ENCODE measurements around the gene TUBB2B.

TUBB2B gene

DNA sequence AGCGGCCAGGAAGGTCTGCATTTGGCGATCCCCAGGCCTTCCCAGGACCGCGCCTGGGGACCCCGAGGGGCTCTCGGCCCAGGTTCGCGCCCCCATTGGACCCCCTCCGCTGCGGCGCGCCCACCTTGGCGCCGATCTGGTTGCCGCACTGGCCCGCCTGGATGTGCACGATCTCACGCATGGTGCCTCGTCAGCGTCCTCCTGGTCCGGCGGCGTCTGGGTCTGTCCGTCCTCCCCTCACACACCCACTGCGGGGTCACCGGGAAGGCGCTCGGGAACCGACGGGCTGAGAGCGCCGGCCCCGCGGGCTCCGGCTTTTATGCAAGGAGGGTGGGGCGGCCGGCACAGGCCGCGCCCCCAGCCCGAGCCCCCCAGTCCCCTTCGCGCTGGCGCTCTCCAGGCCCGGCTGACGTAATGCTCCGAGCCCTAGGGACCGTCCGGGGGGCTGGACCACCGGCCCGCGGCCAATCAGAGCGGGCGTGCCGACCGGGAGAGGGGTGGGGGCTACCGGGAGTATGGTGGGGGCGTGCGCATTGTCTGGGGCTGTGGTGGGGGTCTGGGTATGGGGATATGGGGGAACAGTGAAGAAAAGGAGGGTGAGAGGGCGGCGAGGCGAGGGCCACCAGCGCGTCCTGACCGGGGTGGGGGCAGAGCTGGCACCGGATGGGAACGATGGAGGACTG, at the start of gene TUBB2B:
Gene TUBB2B (minus strand): TSS at position 291 of the 683 bp plus-strand sequence. CDS start 110 bp downstream, at position 181.
- peak; percentile 77 for DNase-seq

DNA sequence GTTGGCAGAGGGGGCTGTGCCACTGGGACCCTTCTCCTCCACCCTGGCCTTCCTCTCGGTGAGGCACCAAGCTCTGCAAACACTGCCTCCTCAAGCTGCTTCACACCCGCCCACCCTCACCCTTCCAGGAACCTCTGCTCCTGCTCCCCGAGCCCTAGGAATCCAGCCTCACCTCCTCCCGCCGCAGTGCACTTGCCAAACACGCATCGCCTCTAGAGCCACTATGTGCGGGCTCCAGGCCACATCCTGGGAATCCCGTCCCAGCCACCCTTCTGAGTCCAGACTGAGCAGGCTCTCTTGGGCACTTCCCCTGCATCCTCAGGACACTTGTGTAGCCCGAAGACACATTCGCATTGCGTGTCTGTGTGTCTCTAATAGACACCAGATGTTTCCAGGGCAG, 49.8 kb upstream of the TUBB2B start:
- DNase-seq, result no peak

DNA sequence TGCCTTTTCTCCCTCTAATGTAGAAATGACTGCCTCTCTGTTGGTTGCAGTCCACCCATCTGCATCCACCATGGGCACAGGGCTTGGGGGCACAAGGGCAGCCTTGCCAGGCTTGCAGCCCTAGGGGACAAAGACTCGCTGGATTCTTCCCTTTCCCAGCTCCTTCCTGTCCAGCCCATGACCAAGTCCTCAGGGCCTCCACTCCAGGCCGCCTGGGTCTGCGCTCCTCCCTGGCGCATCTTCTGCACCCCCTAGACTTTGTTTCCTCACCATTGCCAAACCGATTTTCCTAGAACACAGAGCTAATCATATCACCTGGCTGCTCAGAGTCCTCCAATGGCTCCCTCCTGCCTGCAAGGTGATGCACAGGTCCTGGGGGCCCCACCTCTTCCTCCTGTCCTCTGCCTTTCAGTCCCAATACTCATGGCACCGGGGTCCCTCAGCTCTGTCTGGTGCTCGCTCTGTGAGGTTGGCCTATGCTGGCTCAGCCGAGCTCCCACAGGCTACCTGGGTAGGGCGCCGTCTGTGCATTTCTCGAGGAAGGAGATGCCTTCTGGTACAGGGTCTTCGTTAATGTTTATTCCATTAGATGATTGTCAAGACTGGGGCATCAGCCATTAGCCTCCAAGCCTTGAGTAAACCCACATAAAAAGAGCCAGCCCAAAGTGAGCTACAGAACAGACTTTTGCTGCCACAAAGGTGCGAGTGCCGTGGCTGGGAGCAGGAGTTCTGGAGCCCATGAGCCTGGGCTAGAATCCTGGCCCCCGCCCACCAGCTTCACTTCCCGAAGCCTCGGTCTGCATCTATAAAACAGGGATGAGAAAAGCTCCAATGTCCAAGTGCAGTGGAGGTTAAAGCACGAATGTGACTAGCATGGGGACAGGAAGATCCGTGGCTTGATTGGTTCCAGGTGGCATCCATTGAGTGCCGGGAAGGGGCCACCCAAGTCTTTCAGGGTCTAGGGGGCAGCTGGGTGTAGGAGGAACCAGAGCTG, 49.0 kb upstream of the TUBB2B start:
- no peak for DNase-seq

DNA sequence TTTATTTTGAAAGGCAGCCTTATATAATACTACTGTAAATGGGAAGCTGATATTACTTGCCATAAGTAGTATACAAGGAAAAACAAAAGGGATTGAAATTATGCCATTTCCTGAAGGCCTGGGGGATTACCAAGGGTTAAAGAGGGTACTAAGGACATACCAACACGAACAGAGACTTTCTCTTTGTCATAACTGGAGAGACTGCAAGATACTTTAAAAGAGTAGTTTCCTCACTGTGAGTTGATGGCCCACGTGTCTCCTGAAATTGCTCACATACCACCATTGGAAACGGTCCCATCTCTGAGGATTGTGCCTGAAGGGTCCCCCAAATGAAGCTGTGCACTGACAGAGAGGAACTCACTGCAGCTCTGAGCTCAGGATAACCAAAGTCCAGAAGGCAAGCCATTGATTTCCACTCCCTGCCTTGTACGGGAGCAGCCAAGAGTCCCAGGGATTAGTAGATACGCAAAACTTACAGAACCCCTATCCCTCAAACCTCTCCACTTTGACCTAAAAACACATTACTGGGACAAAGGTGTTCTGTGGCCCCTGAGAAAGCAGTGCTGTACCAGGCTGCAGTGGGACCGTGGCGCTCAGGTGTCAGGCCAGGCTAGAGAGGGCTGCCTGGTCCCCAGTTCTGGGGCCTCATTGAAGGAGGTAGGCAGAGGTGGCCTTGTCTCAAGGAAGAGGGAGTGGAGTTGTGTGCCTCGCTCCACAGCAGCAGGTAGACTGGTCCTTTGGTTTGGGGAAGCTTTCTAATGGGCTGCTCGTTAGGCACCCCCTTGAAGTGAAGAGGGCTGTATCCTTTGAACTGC, 46.5 kb upstream of the TUBB2B start:
- DNase-seq, result no peak

DNA sequence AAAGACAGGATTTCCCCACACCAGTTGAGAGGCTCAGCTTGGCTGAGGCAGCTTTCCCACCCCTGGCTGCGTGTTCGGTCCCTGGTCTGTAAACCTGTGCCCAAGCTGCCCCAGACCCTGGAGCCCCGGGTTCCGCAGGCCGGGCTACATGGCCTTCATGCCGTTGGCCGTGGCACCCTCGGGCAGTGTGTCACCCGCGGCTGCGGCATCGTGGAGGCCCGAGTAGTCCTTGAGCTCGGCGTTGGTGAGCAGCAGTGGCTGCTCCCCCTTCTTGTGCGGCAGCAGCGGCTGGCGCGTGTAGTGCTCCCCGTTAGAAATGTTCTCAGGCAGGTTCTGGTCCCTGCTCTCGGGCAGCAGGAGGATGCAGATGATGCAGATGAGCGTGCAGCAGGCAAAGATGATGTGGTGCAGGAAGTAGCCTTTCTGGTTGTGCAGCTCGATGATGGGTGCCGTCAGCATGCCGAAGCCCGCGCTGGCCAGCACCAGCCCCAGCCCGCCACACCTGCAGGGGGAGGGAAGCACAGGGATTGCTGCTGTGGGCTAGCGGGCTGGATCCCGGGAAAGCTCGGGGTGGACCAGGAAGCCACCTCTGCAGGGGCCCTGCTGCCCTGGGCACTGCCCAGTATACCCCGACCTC, 45.6 kb upstream of the TUBB2B start:
- DNase-seq, result no peak

DNA sequence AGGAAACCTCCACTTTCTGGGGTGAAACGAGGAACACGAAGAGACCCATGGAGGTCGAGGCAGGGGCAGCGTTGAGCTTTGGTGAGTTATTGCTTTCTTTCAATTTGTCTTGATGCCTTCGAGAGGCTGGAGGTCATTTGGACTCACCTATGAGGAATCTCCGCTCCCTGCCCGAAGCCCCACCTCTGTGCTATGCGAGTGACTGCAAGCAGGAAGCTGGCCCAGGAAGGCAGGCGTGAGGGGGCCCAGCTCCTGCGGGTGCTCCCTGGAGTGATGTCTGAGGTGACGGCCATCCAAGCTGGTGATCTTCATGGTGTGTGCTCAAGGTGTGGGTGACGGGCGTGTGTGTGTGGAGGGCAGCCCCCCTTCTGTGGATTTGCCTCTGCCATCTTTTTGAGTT, 44.3 kb upstream of the TUBB2B start:
- no peak for DNase-seq

- DNase-seq, result no peak
Measured at GRCh38 chr6:3270258-3270657, 42.8 kb upstream of the TUBB2B start.

- no peak for DNase-seq
Measured at GRCh38 chr6:3269281-3269975, 42.0 kb upstream of the TUBB2B start.

DNA sequence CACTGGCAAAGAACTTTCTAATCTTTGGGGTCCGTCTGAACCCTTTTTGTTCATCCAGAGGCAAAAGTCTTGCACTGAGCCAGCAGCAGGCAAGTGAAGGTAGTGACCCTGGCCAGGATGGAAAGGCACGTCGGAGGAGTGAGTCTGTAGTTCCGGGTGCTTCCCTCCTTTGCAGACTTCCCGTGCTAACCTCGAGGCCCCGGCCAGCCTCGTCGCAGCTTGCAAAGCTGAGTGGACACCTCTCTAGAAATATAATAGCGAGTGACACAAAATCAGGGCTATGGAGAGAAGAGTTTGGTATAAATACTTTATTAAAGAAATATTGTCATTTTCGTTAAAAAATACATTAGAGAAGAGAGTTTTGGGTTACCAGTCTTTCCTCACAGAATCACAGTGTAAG, 41.2 kb upstream of the TUBB2B start:
- no peak for DNase-seq

GRCh38 chr6:3267162-3267561, 39.7 kb upstream of the TUBB2B start:
- no peak for DNase-seq

GRCh38 chr6:3266170-3266569, 38.7 kb upstream of the TUBB2B start:
- DNase-seq, result no peak

- no peak for DNase-seq
Measured at GRCh38 chr6:3265671-3266070, 38.2 kb upstream of the TUBB2B start.

- DNase-seq, result no peak
Measured at GRCh38 chr6:3264356-3264755, 36.9 kb upstream of the TUBB2B start.

DNA sequence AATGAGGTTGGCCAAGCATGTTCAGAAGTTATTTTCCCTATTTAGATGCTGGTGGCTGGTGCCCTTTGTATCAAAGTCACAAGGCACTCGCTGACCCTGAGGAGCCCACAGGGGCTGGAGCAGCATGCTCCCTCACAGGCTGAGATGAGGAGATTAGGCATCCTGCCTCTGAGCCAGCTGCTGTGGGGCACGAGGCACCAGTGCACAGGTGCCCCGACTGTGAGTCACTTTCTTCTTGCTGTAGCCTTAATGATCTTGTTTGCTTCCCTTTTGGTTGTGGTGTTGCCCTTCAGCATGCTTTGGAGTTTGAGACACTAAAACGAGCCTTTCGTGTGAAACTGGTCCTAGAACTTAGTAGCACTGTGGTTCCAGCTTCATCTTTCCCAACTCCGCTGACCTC, 35.6 kb upstream of the TUBB2B start:
- DNase-seq, result no peak

DNA sequence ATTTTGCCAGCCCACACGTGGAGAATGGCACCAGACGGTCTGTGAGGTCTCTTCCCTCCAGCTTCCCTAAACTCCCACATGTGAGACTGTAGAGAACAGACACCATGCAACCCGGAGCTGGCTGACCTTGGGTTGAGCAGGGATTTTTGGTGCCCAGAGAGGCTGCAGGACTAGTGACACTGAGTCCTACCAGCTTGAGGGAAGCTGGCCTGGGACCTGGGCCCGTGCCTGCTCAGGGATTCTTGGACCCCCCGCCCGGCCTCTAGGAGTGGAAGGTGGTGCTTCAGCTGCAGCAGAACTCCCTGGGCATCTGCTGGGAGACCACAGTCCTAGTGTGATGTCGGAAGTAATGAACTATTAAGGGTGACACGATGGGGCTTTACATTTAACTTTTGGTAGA, 34.5 kb upstream of the TUBB2B start:
- DNase-seq, result no peak

DNA sequence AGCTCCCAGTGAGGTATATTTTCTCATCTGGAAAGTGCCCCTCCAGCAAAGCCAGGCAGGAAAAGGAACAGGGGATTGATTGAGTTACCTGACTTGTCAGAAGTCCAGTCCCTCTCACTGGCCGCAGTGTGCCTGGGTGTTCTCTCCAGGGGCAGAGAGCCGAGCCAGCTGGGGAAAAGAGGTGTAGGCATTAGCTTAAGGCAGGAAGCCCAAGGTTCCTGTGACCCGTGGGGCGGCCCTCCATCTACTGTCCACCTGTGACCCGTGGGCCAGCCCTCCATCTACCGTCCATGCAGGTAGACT, 34.0 kb upstream of the TUBB2B start:
- no peak for DNase-seq

- DNase-seq, result no peak
Measured at GRCh38 chr6:3260772-3261517, 33.5 kb upstream of the TUBB2B start.

- no peak for DNase-seq
Measured at GRCh38 chr6:3260296-3260695, 32.8 kb upstream of the TUBB2B start.

DNA sequence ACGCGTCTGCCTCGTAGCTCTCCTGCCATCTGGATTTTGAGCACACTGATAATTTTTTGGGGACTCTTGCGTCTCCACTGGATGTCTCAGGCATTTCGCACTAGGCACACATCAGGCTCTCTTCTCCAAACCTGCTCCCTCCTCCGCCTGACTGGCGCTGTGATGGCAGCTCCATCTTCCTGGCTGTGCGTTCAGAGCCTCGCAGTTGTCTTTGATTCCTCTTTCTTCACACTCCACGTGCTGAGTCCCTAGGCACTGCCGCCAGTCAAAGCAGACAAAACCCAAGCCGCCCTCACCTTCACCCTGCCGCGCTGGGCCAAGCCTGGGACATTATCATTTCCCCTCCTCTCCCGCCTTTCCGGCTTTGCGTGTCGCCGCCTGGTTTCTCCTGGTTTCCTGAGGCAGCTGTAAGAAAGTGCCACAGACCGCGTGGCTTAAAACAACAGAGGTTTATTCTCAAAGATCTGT, 32.1 kb upstream of the TUBB2B start:
- peak; percentile 22 for DNase-seq

DNA sequence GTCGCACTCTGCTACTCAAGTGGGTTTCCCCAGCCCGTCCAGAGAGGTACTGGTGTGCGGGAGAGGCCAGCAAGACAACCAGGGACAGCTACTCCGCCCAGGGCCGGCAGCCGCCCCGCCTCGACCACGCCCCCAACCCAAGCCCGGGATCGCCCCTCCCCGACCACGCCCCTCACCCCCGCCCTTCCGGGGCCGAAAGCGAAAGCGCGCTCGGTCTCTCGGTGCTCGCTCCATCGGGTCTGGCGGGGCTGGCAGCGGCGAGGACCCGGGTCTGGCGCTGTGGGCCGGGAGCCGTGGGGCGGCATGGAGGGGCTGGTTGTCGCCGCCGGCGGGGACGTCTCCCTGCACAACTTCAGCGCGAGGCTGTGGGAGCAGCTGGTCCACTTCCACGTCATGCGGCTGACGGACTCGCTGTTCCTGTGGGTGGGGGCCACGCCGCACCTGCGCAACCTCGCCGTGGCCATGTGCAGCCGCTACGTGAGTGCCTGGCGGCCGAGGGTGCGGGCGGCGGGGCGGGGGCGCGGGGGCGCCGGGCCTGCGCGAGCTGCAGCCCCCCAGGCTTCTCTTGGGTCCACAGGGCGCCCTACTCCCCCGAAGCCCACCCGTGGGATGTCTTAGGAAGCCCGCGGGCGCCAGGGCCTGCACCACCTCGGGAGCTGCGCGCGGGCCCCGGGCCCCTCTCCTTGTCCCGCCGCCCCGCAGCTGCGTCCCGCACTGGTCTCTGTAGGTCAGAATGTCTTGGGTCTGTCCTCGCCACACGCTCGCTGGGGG, 31.5 kb upstream of the TUBB2B start, which contains the start of gene PSMG4:
Gene PSMG4 (plus strand): TSS at position 228 of the 771 bp plus-strand sequence. CDS start 76 bp downstream, at position 304.
- DNase-seq, result peak; percentile 35

Measured in NCI-H1694 treated with DMSO at 0.1 percent for 48 hours (cell line).